ENCODE measurements around the gene B4GAT1.

Gene B4GAT1

DNA sequence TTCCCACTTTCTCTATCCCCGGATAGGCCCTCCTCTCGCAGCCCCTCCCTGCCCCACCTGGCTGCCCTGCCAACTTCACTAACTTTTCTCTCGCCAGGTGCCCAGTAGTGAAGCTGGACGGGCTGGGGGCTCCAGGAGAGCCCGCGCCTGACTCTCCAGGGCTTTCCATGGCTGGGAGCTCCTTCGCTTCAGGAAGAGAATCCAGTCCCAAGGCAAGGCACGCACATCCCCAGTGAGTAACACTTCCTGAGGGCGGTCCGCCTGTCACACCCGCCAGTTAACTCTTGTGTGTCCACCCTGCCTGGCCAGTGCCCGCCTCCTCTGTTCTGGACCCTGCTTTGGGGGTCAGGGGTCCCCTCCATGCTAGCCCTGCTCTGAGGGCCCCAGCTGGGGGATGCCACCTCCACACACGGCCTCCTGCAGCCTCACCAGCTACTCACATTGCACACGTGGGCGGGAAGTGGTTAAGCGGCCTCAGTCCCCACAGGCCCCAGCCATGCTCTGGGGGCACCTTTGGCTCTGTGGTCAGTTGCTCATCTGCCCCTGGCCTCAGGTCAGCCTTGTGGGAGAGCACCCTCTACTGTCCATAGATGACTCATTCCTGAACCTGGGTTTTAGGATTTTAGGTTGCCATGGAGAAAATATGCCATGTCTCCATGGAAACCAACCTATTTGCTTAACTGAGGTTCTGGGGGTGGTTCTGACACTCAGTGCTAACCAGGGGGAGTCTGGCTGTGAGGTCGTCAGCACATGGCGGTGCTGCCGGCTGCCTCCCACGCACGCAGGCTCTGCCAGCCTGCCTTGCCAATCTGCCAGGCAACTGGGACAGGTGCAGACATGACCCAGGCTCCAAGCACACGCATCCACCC, 11.0 kb downstream of the B4GAT1 start, which contains the start of gene RIN1:
Gene RIN1, minus strand, starts transcription at position 201 of the 869 bp plus-strand sequence. Its CDS starts 32 bp downstream, at position 169.
- DNase-seq: peak; percentile 63 to 80

- DNase-seq: no peak
Measured at GRCh38 chr11:66335531-66336233, 11.7 kb downstream of the B4GAT1 start.

GRCh38 chr11:66334605-66335442, 12.6 kb downstream of the B4GAT1 start:
- DNase-seq: peak; percentile 62

DNA sequence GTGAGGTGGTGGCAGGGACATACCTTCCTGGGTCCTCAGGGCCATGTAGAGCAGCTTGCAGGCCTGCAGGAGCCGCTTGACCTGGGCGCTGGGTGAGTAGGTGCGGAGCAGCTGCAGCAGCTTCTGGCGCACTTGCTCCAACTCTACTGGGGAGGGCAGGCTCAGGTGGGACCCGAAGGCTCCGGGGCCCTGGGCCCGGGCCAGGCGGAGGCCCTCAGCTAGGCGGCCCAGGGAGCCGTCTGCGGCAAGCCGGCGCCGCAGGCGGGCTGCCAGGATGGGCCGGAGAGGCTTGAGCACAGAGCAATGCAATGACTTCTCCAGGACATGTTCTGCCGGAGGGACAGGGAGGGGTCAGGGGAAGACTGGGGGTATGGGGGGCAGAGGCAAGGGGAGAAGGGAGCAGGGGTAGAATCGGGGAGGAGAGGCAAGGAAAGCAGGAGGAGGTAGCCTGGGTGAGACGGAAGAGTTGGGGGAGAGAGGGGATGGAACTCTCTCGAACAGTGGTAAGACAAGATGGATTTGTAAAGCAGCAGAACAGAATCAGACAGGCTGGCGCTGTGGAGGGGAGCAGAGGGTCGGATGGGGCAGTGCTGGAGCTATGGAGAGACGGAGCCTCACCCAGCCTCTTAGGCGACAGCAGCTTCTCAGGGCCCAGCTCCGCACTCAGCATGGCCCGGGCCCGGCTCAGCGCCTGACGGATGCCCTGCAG, 13.4 kb downstream of the B4GAT1 start:
- DNase-seq: no peak

DNA sequence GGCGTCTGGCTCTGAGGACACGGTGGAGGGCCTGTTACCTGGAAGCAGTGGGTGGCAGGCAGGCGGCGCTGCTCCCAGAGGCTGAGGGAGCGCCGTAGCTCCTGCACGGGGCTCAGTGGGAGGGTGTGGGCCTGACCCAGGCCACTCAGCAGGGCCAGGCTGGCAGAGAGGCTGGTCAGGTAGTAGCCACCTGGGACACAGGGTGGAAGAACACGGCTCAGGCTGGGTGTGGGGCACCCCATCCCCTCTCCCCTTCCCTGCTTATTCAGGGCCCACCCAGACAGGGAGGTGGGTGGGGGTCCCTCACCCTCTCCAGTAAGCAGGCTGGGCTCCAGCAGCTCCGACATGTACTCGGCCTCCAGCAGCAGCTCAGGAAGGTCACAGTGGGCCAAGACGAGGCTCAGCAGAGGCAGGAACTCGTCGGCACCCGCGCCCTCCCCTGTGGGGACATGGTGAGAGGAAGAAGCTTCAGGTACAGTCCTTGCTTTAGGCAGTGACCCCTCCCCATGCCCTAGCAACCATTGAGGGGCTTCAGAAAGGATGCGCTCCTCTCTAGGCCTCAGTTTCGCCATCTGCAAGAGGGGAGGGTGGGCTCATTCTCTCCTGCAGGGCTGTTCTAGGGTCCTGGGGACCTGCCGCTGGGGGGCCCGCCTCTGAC, 14.1 kb downstream of the B4GAT1 start:
- no peak for DNase-seq

GRCh38 chr11:66332371-66333219, 14.8 kb downstream of the B4GAT1 start:
- no peak for DNase-seq

DNA sequence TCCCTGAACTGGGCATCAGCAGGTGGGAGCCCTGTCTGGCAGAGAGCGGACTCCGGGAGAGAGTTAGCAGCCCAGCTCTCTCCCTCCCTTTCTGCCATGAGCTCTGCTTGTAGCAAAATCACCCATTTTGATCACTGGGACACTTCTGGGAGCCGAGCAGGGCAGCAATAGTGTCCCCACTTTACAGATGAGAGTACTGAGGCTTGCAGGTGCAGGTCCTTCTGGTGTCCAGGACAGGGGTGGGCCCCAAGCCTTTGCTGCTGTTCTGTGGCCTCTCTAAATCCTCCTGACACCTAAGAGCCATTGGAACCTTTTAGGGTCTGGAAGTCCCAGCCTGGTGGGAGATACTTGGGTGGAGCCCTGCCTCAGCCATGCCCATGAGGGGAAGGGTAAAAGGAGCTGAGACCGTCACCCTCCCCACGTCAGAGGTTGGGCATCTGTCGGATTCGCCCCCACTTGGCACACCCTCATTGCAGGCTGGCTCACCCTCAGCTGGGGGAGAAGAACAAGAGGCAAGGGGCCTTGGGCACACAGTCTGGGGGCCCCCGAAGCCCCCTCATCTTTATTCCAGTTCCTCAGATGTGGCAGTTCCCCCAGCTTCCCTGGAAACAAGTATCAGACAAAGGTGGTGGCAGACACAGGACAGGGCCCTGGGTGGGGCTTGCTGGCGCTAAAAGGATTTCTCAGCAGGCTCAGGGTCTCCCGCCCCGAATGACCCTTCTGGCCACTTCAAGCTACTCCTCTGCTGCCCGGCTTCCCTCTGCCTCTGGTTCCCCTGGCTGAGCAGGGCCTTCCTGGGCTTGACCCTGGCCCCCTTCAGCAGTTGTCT, 15.7 kb downstream of the B4GAT1 start:
- DNase-seq: no peak

DNA sequence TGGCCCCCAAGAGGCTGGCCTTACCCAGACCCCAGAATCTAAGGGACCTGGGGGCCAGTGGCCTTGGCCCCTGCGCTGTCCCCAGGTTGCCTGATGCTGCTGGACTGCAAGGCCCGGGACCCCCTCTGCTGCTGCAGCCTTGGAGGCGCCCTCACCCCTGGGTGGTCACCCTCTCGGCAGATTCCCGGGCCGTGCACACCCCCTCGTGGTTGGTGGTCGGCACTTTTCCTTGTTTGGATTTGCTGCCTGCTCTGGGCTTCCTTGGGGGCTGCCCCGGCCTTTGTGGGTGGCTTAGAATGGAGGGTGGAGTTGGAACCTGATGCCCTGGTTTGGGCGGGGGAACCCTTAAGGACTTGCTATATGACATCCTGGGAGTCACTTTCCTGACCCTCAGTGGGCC, 16.5 kb downstream of the B4GAT1 start:
- DNase-seq: no peak

DNA sequence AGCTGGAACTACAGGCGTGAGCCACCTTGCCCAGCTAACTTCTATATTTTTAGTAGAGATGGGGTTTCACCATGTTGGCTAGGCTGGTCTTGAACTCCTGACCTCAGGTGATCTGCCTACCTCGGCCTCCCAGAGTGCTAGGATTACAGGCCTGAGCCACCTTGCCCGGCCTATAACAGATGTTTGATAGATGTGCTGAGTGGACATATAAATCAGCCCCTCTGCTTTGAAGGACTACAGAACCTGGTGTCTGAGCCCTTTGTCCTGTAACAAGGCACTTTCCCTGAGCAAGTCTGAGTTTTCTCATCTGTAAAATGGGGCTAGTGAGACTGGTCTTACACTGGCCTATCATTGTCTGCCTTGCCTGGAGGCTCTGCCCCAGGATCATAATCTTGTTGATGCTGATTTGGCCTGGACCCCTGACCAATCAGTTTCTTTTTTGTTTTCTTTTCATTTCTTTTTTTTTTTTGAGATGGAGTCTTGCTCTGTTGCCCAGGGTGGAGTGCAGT, 18.2 kb downstream of the B4GAT1 start:
- no peak for DNase-seq

GRCh38 chr11:66328302-66329144, 18.9 kb downstream of the B4GAT1 start:
- peak; percentile 73 to 76 for DNase-seq

GRCh38 chr11:66328031-66328301, 19.5 kb downstream of the B4GAT1 start:
- DNase-seq: no peak

- DNase-seq: no peak
Measured at GRCh38 chr11:66327171-66328030, 20.0 kb downstream of the B4GAT1 start.

- no peak for DNase-seq
Measured at GRCh38 chr11:66326261-66327111, 20.9 kb downstream of the B4GAT1 start.

DNA sequence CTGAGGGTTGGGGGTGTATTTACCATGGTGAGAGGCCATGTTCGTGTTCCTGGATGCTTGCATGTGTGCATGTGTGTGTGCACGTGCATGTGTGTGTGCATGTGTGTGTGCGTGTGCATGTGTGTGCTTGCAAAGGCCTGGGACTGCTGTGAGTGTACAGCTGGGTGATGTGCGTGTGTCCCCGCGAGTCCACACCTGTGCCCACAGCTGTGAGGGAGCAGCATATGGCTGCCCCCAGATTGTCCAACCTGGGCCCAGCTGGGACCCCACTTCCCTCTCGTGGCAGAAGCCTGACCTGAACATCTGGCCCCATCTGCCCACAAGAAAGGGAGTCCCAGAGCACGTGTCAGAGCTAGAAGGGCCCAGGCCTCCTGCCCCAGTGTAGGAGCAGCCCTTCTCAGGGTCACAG, 22.2 kb downstream of the B4GAT1 start:
- no peak for DNase-seq

- DNase-seq: no peak
Measured at GRCh38 chr11:66324664-66325063, 22.8 kb downstream of the B4GAT1 start.

DNA sequence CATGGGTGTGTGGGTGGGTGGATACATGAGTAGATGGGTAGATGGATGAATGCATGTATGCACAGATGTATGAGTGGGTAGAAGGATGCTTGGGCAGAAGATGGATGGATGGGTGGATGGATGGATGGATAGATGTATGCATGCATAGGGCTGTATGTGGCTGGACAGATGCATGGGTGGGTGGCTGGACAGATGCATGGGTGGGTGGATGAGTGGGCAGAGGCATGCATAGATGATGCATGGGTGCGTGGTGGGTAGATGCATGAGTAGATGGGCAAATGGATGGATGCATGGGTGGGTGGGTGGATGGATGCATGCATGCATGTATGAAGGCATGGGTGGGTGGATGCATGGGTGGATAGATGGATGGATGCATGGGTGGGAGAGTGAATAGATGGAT, 23.7 kb downstream of the B4GAT1 start:
- no peak for DNase-seq

Measured in inflammatory macrophage (primary cell).